Ramos (cell line): ENCODE data around the gene PLK2.

Experiments used
- in situ Hi-C: fragments of 300-500 bp; cut with MboI; formaldehyde crosslinking; loops from one replicate; pipeline ENCODE4 v1.14.3; 2022; ENCODE audit warnings: low sequenced_read_pairs; ENCODE audit not compliant: unreplicated experiment

The PLK2 gene

GRCh38 chr5:58452566-58453258 is 7.2 kb downstream of the PLK2 start:
- in situ Hi-C loops: loop anchor here (10.0 to 25.0 kb wide), 2 partner anchors 665 to 1158 kb away; no protein-coding TSS in a partner anchor

GRCh38 chr5:58451732-58452565 is 7.9 kb downstream of the PLK2 start:
- in situ Hi-C loops: loop anchor here (10.0 to 25.0 kb wide), 2 partner anchors 665 to 1157 kb away; no protein-coding TSS in a partner anchor

DNA sequence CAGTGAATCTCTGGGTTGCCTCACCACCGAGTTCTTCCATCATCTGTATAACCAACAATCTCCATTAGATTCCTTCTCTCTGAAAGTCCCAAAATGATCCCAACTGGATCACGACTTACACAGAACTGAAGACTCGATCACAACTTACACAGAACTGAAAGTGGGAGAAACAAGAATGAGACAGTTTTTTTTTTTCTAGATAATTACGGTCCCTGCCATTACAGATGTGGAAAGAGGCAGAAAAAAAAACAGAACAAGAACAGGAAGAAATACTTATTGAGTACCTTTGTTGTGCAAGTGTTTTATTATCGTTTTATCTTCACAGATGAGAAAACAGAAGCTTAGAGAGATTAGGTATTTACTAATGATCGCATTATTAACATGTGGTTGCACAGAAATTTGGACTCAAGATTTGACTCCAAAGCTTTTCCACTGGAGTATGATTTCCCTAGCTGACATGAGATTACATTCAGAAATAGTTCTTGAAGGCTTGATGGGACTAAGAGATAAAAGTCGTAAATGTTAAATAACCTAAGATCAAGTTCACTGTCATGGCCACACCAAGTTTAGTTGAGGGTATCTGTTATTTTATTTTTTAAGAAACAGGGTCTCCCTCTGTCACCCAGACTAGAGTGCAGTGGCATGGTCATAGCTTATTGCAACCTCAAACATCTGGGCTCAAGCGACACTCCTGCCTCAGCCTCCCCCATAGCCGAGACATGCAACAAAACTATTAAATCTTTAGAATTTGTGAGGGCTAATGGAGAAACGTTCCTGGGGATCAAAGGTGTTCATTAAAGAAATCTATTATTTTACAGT is 8.9 kb downstream of the PLK2 start:
- in situ Hi-C loops: loop anchor here (10.0 to 25.0 kb wide), 2 partner anchors 664 to 1156 kb away; no protein-coding TSS in a partner anchor

DNA sequence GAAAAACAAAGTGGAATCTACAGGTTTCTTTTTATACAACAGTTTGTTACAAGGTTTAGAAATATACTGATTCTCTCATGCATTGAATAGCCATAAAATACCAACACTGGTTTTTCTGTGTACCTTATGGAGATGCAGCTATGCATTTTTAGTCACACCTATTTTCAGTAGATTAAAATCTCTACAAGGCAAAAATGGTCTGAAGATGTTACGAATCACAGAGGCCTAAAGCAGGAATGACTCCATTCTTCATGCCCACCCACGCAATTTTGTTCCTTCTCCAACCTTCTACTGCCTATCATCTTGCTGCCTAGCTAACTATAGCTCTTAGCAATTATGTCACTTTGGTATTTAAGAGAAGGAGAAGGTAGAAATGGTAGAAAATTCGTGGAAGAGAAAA is 9.9 kb downstream of the PLK2 start:
- in situ Hi-C loops: loop anchor here (10.0 to 25.0 kb wide), 2 partner anchors 663 to 1155 kb away; no protein-coding TSS in a partner anchor

- in situ Hi-C loops: no loop called here
Observed at GRCh38 chr5:58447226-58447625, 12.7 kb downstream of the PLK2 start.

DNA sequence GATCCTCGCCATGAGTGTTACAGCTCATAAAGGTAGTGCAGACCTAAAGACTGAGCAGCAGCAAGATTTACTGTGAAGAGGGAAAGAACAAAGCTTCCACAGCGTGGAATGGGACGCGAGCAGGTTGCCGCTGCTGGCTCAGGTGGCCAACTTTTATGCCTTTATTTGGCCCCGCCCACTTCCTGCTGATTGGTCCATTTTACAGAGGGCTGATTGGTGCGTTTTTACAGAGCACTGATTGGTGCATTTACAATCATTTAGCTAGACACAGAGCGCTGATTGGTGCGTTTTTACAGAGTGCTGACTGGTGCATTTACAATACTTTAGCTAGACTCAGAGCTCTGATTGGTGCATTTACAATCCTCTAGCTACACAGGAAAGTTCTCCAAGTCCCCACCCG is 13.9 kb downstream of the PLK2 start:
- in situ Hi-C loops: no loop called here

DNA sequence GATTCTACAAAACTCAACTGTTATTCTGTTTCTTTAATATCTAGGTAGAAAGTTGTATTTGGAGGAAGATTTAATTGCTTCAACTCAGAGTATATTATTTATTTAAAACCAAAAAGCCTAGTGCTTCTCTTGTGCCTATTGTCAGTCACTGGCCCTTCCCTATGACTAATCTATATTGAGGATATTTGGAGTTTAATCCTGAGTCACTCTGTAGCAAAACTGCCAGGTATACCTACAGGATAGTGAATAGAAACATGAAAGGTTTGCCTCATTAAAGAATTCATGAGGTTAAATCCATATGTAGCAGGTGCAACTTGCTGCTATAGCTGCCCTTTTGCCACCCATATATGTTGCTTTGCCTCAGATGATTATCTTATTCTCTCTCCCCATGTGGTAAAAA is 15.1 kb downstream of the PLK2 start:
- in situ Hi-C loops: no loop called here

- in situ Hi-C loops: no loop called here
Observed at GRCh38 chr5:58440901-58441460, 18.9 kb downstream of the PLK2 start.

- in situ Hi-C loops: no loop called here
Observed at GRCh38 chr5:58439094-58439644, 20.7 kb downstream of the PLK2 start.

DNA sequence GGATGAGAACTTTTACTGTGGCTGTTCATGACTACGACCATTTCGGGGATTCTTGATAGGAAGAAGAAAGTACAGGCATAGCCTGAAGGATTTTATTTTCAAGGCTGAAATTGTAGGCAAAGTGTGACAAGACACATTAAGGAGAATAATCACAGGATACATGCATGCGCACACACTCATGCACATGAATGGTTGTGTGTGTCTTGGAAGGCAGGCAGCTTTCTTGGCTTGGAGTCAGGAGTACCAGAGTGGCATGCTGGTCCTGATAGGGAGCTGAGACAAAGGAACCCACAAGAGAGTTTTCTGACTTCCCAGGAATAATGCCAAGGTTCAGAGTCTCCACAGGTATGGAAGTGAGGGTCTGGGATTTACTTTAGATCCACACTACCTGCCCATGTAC is 22.2 kb downstream of the PLK2 start:
- in situ Hi-C loops: no loop called here

DNA sequence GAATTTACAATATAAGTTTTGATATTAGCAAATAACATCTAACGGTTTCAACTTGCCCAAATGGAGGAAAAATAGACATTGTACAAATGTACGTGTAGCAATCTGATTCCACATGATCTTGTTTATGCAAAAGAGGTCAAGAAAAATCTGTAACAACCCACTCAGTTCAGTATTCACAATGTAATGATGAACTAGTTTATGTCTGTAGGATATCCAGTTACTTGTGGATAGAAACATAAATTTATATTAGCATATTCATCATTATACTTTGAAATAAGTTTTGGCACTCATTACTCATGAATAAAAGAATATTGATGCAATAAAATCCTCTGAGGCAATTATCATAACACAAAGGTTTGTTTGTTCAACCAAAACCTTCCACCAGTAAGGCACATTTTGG is 28.1 kb downstream of the PLK2 start:
- in situ Hi-C loops: no loop called here

DNA sequence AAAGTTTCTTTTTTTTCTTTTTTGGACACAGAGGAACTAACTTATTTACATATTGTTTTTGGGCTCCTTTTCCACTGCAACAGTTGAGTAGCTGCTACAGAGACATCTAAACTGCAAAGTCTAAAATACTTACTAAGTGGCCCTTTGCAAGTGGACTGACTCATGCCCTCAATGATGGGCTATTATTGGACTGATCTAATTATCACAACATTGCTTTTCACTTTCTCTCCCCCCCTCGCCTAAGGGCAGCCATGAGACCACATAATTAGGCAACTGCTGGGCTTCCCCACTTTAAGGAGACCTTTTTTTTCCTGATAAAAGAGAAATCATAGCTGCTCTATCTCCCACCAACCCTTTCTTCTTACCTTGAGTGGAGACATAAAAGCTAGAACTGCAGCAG is 47.0 kb downstream of the PLK2 start:
- in situ Hi-C loops: no loop called here

DNA sequence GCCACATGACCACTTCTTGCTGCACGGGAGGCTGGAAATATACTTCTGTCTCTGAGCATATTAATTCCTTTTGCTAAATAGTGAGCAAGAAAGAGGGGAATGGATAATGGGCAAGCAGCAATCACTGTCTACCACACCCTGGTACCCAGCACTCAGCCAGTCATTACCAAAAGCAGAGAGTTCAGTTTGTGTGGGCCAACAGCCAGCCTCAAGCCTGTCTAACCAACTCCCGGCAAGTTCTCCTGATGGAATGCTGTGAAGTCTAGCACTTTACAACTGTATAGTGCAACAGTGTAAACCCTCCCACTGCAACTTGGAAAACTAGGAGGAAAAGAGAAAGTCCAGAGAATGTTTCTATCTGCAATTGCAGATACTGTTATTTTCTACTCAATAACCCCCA is 47.8 kb downstream of the PLK2 start:
- in situ Hi-C loops: no loop called here

DNA sequence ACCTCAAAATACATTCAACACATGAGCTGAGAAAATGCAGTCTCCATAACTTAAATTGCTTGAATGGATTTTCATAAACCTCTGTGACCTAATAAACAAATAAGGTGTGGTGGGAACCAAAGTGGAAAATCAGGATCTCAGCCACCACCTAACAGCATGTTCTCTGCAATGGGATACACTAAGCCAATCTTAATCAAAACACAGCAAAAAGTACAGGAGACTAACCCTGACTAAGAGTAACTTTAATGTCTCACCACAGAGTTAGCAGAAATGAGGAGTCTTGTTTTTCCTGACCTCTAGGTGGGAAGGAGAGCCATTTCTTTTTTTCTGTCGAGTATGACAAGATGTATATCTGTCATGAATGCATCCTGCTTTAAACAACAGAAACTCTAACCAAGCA is 48.5 kb downstream of the PLK2 start:
- in situ Hi-C loops: no loop called here

DNA sequence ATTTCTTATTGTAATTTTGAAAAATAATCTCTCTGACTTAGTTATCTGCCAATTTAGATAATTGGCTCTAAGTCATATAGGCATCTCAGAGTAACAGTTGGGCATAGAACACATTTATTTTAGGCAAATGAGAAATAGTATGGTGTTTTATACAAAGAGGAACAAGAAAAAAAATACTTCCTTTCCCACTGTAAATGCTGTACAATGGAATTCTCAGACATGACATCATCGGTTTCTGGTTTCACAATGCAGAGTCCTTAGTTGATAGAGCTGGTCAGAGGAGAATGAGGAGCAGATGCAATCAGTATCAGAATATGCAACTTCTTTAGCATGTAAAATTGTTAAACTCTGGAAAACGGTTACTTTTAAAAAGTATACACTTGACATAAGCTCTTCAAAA is 49.4 kb downstream of the PLK2 start:
- in situ Hi-C loops: no loop called here

DNA sequence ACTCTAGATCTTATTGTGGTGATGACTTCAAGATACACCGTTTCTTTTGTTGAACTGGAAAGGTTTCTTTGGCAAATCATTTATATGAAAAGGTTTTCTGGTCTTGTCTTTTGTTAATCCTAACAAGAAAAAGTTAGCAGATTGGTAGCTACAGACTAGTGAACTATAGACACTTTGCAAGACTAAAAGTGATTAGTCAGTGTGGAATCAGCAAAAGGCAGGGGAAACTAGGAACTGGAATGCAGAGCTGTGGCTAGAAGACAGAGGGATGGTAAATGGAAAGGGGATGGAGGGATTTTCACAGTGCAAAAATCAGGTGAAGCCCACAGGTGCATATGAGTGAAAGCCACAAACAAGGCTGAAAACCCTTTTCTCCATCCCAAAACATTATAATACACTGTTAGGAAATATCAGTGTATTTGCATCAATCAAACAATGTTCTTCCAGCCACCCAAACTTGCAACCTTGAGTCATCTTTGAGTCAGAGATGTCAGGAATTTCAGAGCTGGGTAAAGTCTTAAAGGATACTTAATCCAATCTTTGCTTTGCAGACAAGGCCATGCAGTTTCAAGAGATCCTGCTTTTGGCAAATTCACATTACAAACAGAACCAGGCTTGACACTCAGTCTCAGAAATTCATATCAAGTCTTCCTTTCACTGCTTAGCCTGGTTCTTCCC is 52.7 kb downstream of the PLK2 start:
- in situ Hi-C loops: no loop called here

DNA sequence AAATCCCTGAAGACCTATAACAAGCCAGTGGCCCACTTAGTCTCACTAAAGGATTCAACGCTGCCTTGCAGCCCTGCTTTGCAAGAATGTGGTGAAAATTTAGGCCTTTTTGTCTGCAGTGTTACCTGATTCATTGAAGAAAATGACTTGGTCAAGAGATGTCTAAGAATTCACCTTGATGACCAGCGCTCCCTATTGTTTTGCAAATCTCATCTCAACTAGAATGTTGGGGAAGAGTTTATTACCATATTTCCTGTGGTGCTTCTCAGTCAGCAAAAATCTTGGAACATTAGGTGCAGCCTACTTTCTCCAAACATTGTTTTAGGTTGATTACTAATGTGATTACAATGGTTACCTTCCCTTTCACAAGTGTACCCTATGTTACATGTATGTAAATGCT is 53.5 kb downstream of the PLK2 start:
- in situ Hi-C loops: no loop called here

- in situ Hi-C loops: no loop called here
Observed at GRCh38 chr5:58405175-58405574, 54.7 kb downstream of the PLK2 start.

DNA sequence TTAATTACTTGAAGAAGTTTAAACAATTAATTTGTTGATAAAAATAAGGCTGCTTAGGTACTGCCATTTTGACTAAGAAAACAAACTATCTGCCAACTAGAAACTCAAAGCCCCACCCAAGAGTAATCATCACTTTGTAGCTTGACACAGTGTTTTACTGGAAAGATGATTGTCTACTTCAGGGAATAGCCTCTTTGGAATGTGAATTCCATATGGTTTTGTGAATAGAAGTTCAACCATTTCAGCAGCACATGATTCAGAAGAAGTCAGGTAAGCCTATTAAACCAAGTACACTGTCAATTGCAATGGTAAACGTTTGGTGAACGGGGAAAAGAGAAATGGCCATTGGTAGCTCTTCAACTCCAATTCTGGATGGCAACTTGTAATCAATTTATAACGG is 55.2 kb downstream of the PLK2 start:
- in situ Hi-C loops: no loop called here
